Ascending aorta (tissue), 2 donors: Measurements from ENCODE around the gene SCNN1G. TPM values are rescaled to one million over a fixed set of nuclear protein-coding genes. Genes with fewer than 3 reads are reported as not detected.

ENCODE experiments used
- DNase-seq, 2 donors: peaks; one replicate each; pipeline ENCODE4 v3.0.0-alpha.2; 2019; ENCODE audit warnings: low spot score in 2 of 2
- H3K27ac ChIP-seq, 2 donors: fragments of 200-600 bp; sonication (generic); one replicate each; pipeline ENCODE4 v1.5.1; 2016 to 2017; ENCODE audit warnings: mild to moderate bottlenecking in 1 of 2
- H3K27me3 ChIP-seq: fragments of 200-600 bp; sonication (generic); one replicate; pipeline ENCODE4 v1.5.1; 2017
- H3K36me3 ChIP-seq, 2 donors: fragments of 200-600 bp; sonication (generic); one replicate each; pipeline ENCODE4 v1.5.1; 2016
- H3K4me1 ChIP-seq, 2 donors: fragments of 200-600 bp; sonication (generic); one replicate each; pipeline ENCODE4 v1.5.1; 2016 to 2017; ENCODE audit warnings: mild to moderate bottlenecking in 1 of 2
- H3K4me3 ChIP-seq, 2 donors: fragments of 200-600 bp; sonication (generic); one replicate each; pipeline ENCODE4 v1.5.1; 2016 to 2017; ENCODE audit warnings: mild to moderate bottlenecking in 1 of 2
- H3K9me3 ChIP-seq, 2 donors: fragments of 200-600 bp; sonication (generic); one replicate each; pipeline ENCODE4 v1.5.1; 2016
- intact Hi-C: fragments of 100-400 bp; cut with DNase I; formaldehyde crosslinking; loops from one replicate; pipeline ENCODE4 v1.15.1; 2023
- total RNA-seq: library from RNA; depleted of rRNA; stranded (reverse); fragments of >200 nt; gene quantifications from one replicate; pipeline ENCODE4 v1.1.0, GENCODE V29; 2016
- TF ChIP-seq, protein P1 (sequence below), 3 experiments: fragments of 200-600 bp in 2 of 3; fragments of 450-650 bp in 1 of 3; sonication (generic) in 2 of 3; IDR thresholded peaks; one replicate each; pipeline ENCODE4 v1.5.1; 2016 to 2019; ENCODE audit warnings: antibody characterized with exemption in 3 of 3, mild to moderate bottlenecking in 1 of 3, moderate library complexity in 1 of 3

Gene SCNN1G
- total RNA-seq, 1 donor from 2014 or later, result not detected

DNA sequence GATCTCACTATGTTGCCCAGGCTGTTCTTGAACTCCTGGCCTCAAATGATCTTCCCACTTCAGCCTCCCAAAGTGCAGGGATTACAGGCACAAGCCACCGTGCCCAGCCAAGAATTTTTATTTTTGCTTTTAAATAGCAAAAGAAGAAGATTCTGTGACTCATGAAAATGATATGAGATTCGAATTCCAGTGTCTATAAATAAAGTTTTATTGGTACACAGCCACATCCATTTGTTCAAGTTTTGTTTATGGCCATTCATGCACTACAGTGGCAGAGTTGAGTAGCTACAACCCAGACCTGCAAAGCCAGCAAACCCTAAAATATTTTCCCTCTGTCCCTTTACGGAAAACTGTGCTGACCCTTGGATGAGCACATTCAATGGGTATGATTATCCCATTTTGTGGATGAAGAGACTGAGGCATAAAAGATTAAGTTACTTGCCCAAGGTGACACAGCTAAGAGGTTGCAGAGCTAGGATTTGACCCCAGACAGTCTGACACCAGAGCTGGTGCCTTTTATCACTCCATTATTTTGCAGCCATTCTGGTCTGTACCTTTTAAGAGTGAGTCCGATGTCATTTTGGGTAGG, 34.2 kb downstream of the SCNN1G start:
- Histone ChIP-seq H3K36me3 (no peaks in the 10 kb centered on the region), H3K9me3 (no peaks in the 10 kb centered on the region), H3K4me3 (no peak overlapping the region), H3K27me3 (no peaks in the 10 kb centered on the region), H3K27ac (no peak overlapping the region), H3K4me1 (no peaks in the 10 kb centered on the region)
- TF ChIP-seq, protein P1, sequence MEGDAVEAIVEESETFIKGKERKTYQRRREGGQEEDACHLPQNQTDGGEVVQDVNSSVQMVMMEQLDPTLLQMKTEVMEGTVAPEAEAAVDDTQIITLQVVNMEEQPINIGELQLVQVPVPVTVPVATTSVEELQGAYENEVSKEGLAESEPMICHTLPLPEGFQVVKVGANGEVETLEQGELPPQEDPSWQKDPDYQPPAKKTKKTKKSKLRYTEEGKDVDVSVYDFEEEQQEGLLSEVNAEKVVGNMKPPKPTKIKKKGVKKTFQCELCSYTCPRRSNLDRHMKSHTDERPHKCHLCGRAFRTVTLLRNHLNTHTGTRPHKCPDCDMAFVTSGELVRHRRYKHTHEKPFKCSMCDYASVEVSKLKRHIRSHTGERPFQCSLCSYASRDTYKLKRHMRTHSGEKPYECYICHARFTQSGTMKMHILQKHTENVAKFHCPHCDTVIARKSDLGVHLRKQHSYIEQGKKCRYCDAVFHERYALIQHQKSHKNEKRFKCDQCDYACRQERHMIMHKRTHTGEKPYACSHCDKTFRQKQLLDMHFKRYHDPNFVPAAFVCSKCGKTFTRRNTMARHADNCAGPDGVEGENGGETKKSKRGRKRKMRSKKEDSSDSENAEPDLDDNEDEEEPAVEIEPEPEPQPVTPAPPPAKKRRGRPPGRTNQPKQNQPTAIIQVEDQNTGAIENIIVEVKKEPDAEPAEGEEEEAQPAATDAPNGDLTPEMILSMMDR (IDR thresholded peaks at IDR 0.05), result no peak
- no peak for DNase-seq
- intact Hi-C loops, result no loop called here

DNA sequence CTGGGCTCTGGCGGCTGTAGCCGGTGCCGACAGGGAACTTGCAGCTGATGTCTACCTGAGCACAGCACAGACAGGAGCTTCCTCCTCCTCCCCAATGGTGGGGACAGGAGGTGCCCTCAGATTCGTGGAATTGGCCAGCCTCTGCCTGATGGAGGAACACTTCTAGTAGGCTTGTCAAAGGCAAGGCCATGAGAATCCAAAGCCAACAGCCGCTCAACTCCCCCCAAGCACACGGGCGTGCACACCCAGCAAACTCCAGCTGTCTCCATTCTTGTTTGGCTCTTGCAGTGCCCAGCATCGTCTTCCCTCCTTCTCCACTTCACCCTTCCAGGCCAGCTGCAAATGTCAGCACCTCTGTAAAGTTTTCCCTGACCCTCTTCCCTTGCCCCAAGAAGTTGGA, 35.1 kb downstream of the SCNN1G start:
- Histone ChIP-seq H3K9me3 (no peaks in the 10 kb centered on the region), H3K27ac (no peak overlapping the region), H3K4me1 (no peaks in the 10 kb centered on the region), H3K36me3 (no peaks in the 10 kb centered on the region), H3K4me3 (no peak overlapping the region), H3K27me3 (no peaks in the 10 kb centered on the region)
- TF ChIP-seq, protein P1 (IDR thresholded peaks at IDR 0.05), result no peak
- no peak for DNase-seq
- intact Hi-C loops, result no loop called here

DNA sequence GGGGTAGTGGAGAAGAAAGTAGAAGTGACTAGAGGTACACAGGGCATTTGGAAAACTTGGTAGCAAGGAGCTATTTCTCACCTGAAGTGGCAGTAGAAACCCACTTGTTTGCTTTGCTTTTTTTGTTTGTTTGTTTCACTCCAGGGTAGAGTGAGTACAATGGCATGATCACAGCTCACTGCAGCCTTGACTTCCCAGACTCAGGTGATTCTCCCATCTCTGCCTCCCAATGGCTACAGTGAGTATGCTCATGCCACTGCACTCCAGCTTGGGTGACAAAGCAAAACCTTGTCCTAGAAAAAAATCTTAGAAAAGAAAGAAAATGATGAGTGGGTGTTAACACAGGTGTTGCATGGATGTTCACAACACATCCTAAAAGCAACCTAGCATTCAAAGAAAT, 40.4 kb downstream of the SCNN1G start:
- H3K9me3 ChIP-seq, result no peaks in the 10 kb centered on the region
- intact Hi-C loops, result no loop called here
- no peaks in the 10 kb centered on the region for H3K4me1 ChIP-seq
- TF ChIP-seq, protein P1 (IDR thresholded peaks at IDR 0.05), result no peak
- no peak overlapping the region for H3K27ac ChIP-seq
- DNase-seq, result no peak
- H3K36me3 ChIP-seq, result no peaks in the 10 kb centered on the region
- no peaks in the 10 kb centered on the region for H3K27me3 ChIP-seq
- no peak overlapping the region for H3K4me3 ChIP-seq

DNA sequence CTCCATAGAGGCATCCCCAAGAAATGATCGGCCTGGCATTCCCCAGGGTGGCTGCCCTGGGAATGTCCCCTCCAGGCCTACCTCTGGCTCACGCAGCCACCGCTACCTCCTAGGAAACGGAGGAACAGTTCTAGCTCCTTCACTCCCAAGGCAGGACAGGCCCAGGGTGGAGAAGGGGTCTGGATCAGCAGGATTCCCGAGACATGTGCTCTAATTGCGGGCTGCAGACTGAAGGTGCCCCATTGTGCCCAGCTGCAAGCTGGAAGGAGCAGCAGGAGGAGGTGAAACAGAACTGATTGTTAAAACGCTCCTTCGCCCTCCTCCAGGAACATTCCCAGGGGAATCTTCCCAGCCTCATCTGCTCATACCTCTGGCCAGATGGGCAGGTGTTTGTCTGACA, 40.8 kb downstream of the SCNN1G start:
- intact Hi-C loops, result no loop called here
- Histone ChIP-seq H3K36me3 (no peaks in the 10 kb centered on the region), H3K4me1 (no peaks in the 10 kb centered on the region), H3K27me3 (no peaks in the 10 kb centered on the region), H3K4me3 (no peak overlapping the region), H3K9me3 (no peaks in the 10 kb centered on the region), H3K27ac (no peak overlapping the region)
- no peak for DNase-seq
- TF ChIP-seq, protein P1 (IDR thresholded peaks at IDR 0.05), result no peak

DNA sequence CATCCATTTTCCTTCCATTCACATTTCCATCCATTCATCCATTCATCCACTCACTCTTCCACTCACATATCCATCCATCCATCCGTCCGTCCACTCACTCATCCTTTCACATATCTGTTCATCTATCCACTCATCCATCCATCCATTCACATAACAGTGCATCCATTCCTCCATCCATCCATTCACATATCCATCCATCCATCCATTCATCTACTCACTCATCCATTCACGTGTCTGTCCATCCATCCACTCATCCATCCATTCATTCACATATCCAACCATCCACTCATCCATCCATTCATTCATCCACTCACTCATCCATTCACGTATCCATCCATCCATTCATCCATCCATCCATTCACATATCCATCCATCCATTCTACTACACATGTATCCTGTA, 42.6 kb downstream of the SCNN1G start:
- DNase-seq, result no peak
- no peak overlapping the region for H3K27ac ChIP-seq
- intact Hi-C loops, result no loop called here
- no peaks in the 10 kb centered on the region for H3K4me1 ChIP-seq
- H3K9me3 ChIP-seq, result no peaks in the 10 kb centered on the region
- TF ChIP-seq, protein P1 (IDR thresholded peaks at IDR 0.05), result no peak
- no peak overlapping the region for H3K4me3 ChIP-seq
- no peaks in the 10 kb centered on the region for H3K27me3 ChIP-seq
- no peaks in the 10 kb centered on the region for H3K36me3 ChIP-seq

DNA sequence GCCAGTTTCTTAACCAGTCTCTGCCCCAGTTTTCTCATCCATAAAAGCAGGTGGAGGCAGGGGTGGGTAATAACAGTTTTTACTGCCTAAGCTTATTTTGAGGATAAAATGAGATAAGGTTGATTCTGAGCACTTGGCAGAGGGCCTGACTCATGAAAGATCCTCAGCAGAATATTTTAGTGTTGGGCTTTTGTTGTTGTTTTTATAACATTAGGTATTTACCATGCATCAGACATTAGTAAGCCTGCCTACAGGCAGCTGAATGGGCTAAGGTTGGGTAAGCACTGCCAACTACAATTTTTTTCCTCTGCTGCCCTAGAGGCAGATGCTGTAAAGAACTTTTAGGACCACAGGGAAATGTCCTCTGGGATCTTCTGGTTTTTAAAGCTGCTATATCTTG, 43.1 kb downstream of the SCNN1G start:
- H3K4me1 ChIP-seq, result no peaks in the 10 kb centered on the region
- TF ChIP-seq, protein P1 (IDR thresholded peaks at IDR 0.05), result no peak
- H3K36me3 ChIP-seq, result no peaks in the 10 kb centered on the region
- DNase-seq, result no peak
- H3K27me3 ChIP-seq, result no peaks in the 10 kb centered on the region
- no peak overlapping the region for H3K27ac ChIP-seq
- no peak overlapping the region for H3K4me3 ChIP-seq
- no peaks in the 10 kb centered on the region for H3K9me3 ChIP-seq
- intact Hi-C loops, result no loop called here
